Activated CD4-positive, alpha-beta memory T cell treated with anti-CD3 and anti-CD28 coated beads for 36 hours (primary cell): Measurements from ENCODE around the gene IL3RA. TPM values are rescaled to one million over a fixed set of nuclear protein-coding genes. Genes with fewer than 3 reads are reported as not detected.
"Not testable (repeated sequence)": the region's sequence is repeated elsewhere in the genome, so short reads cannot be mapped to it uniquely, and the experiment has no call there.

ENCODE experiments used
- CTCF ChIA-PET: fragments of 350-600 bp; sonication (Branson Sonifier 250); formaldehyde crosslinking; loops from one replicate; lab custom pipeline; 2021; ENCODE audit warnings: antibody characterized with exemption, inconsistent platforms; lab: Charles Lee
- POLR2A ChIA-PET: fragments of 350-600 bp; sonication (Branson Sonifier 250); formaldehyde crosslinking; loops from one replicate; lab custom pipeline; 2021; ENCODE audit warnings: antibody characterized with exemption; lab: Charles Lee
- DNase-seq: peaks from one replicate; pipeline ENCODE4 v3.0.0-alpha.2; 2020
- H3K27ac Mint-ChIP-seq: one replicate; pipeline ENCODE4 v1.8.0; 2021; ENCODE audit warnings: mixed read lengths
- H3K27me3 Mint-ChIP-seq: one replicate; pipeline ENCODE4 v1.8.0; 2021; ENCODE audit warnings: mixed read lengths
- H3K36me3 Mint-ChIP-seq: one replicate; pipeline ENCODE4 v1.8.0; 2021; ENCODE audit warnings: mixed read lengths
- H3K4me1 Mint-ChIP-seq: one replicate; pipeline ENCODE4 v1.8.0; 2021; ENCODE audit warnings: low read depth, mixed read lengths
- H3K4me3 Mint-ChIP-seq: one replicate; pipeline ENCODE4 v1.8.0; 2021; ENCODE audit warnings: mild to moderate bottlenecking, mixed read lengths
- H3K9me3 Mint-ChIP-seq: one replicate; pipeline ENCODE4 v1.8.0; 2021; ENCODE audit warnings: mixed read lengths
- intact Hi-C: fragments of 100-400 bp; cut with micrococcal nuclease; formaldehyde crosslinking; loops from one replicate; pipeline ENCODE4 v1.15.1; 2023
- total RNA-seq, 2 experiments: library from RNA; stranded (reverse); gene quantifications; one replicate each; pipeline ENCODE4 v1.2.3, GENCODE V29; 2021

Gene IL3RA
- total RNA-seq, 2 experiments from 2014 or later: 1.2 to 1.4 TPM

DNA sequence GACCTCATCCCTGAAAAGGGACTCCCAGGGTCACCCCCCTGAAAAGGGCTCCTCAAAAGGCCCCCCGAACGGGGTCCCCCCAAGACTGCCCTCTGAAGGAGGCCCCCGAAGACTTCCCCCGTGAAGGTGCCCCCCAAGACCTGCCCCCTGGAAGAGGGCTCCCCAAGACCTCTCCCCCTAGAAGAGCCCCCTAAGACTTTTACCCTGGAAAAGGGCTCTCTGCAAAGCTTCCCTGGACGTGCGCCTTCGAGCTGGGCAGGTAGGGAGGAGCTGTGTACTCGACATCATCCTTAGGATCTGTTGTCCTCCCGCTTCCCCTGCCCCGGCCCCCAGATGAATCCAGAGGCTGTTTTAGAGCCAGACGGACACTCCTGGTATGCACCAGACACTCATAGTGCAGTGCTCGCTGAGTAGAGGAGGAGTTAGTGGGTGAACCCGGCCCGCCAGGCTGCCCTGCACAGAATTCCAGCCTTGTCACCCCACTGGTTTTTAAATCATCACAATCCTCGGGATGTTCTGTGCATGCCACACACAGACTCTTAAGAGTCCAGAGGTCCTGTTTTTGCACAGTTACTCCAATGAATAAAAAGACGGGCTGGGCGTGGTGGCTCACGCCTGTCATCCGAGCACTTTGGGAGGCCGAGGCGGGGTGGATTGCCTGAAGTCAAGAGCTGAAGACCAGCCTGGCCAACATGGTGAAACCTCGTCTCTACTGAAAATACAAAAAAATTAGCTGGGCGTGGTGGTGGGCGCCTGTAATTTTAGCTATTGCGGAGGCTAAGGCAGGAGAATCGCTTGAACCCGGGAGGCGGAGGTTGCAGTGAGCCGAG, 61.1 kb downstream of the IL3RA start:
- H3K36me3 Mint-ChIP-seq: peaks cover 22% of the 10 kb centered on the region
- no peak overlapping the region for H3K27ac Mint-ChIP-seq
- H3K4me1 Mint-ChIP-seq: peaks cover 24% of the 10 kb centered on the region
- CTCF ChIA-PET: no interaction called here
- no peaks in the 10 kb centered on the region for H3K27me3 Mint-ChIP-seq
- no peaks in the 10 kb centered on the region for H3K9me3 Mint-ChIP-seq
- POLR2A ChIA-PET: no interaction called here
- DNase-seq: no peak
- no peak overlapping the region for H3K4me3 Mint-ChIP-seq
- intact Hi-C loops: loop anchor here (10.0 kb wide), 1 partner anchor 1013 kb away; the partner anchor contains the start of gene PPP2R3B

DNA sequence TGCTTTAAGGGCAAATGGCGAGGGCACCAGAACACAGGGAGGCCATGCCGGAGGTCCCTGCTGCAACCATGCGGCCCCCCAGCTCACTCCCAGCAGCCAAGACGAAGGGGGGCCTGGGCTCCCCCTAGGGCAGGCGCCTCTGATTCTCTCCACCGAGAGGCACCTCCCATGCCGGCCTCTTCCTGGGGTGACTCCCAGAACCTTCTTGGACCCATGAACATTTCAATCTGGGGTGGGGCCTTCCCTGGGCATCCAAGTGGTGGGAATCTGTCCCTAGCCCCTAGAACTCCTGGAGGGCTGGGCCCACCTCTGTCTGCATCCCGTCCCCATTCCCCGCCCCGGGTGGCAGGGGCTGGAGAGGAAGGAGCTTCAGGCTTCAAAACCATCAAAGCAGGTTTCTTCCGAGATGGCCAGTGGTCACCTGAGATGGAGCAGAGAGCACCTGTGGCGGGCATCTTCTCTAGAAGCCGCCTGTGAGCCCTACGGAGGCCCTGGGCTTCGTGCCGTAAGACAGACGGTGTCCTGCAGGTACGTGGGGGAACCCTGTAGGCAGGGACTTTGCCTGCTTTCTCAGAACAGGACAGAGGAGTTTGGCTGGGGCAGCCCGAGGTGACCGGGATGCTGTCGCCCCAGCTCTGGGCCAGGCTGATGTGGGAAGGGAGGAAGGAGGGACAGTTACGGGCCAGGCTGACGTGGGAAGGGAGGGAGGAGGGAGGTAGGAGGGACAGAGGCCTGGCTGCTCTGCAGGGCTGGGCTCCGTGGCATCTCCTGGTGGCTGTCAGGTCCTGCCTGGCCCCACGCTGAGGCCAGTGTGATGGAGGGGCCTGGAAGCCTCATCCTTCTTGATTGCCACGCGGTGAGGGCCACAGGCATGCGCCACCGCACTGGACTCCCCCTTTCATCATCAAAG, 62.1 kb downstream of the IL3RA start:
- H3K36me3 Mint-ChIP-seq: peaks cover 22% of the 10 kb centered on the region
- no peak overlapping the region for H3K27ac Mint-ChIP-seq
- intact Hi-C loops: loop anchor here (10.0 kb wide), 1 partner anchor 1014 kb away; the partner anchor contains the start of gene PPP2R3B
- no peaks in the 10 kb centered on the region for H3K27me3 Mint-ChIP-seq
- H3K9me3 Mint-ChIP-seq: no peaks in the 10 kb centered on the region
- no peak overlapping the region for H3K4me3 Mint-ChIP-seq
- DNase-seq: no peak
- POLR2A ChIA-PET: no interaction called here
- CTCF ChIA-PET: no interaction called here
- peaks cover 22% of the 10 kb centered on the region for H3K4me1 Mint-ChIP-seq

DNA sequence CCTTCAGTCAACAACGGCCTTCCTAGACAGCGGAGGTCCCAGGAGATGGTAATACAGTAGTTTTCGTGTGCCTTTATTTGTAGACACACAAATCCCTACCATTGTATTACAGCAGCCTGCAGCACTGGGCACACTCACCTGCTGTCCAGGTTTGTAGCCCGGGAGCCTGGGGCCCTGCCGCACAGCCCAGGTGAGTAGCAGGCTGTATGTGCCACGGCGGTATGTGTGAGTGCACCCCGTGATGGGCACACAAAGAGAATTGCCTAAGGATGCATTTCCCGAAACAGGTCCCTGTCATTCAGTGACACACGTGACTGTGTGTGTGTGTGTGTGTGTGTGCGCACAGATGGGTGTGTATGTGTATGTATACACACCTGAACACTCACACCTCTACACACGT, 63.5 kb downstream of the IL3RA start:
- peaks cover 20% of the 10 kb centered on the region for H3K36me3 Mint-ChIP-seq
- intact Hi-C loops: no loop called here
- peaks cover 13% of the 10 kb centered on the region for H3K4me1 Mint-ChIP-seq
- no peak for DNase-seq
- ChIA-PET CTCF (no interaction called here), POLR2A (no interaction called here)
- no peak overlapping the region for H3K27ac Mint-ChIP-seq
- H3K4me3 Mint-ChIP-seq: no peak overlapping the region
- no peaks in the 10 kb centered on the region for H3K9me3 Mint-ChIP-seq
- no peaks in the 10 kb centered on the region for H3K27me3 Mint-ChIP-seq

DNA sequence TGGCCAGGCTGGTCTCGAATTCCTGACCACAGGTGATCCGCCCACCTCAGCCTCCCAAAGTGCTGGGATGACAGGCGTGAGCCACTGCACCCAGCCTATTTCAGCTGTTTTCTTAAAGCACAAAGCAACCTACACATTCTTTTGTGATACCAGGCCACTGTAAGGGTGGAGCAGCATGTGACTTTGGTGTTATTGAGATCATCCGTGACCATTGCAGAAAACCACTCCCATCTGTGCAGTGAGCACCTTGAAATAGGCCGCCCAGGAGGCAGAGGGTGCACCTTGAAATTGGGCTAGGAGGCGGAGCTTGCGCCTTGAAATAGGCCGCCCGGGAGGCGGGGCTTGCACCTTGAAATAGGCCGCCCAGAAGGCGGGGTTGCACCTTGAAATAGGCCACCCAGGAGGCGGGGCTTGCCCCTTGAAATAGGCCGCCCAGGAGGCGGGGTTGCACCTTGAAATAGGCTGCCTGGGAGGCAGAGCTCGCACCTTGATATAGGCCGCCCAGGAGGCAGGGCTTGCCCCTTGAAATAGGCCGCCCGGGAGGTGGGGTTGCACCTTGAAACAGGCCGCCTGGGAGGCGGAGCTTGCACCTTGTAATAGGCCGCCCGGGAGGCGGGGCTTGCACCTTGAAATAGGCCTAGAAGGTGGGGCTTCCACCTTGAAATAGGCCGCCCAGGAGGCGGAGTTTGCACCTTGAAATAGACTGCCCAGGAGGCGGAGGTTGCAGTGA, 64.3 kb downstream of the IL3RA start:
- H3K4me1 Mint-ChIP-seq: peaks cover 4% of the 10 kb centered on the region
- no peak for DNase-seq
- H3K27ac Mint-ChIP-seq: no peak overlapping the region
- ChIA-PET POLR2A (no interaction called here), CTCF (no interaction called here)
- H3K27me3 Mint-ChIP-seq: no peaks in the 10 kb centered on the region
- H3K4me3 Mint-ChIP-seq: no peak overlapping the region
- intact Hi-C loops: no loop called here
- peaks cover 13% of the 10 kb centered on the region for H3K36me3 Mint-ChIP-seq
- H3K9me3 Mint-ChIP-seq: no peaks in the 10 kb centered on the region

DNA sequence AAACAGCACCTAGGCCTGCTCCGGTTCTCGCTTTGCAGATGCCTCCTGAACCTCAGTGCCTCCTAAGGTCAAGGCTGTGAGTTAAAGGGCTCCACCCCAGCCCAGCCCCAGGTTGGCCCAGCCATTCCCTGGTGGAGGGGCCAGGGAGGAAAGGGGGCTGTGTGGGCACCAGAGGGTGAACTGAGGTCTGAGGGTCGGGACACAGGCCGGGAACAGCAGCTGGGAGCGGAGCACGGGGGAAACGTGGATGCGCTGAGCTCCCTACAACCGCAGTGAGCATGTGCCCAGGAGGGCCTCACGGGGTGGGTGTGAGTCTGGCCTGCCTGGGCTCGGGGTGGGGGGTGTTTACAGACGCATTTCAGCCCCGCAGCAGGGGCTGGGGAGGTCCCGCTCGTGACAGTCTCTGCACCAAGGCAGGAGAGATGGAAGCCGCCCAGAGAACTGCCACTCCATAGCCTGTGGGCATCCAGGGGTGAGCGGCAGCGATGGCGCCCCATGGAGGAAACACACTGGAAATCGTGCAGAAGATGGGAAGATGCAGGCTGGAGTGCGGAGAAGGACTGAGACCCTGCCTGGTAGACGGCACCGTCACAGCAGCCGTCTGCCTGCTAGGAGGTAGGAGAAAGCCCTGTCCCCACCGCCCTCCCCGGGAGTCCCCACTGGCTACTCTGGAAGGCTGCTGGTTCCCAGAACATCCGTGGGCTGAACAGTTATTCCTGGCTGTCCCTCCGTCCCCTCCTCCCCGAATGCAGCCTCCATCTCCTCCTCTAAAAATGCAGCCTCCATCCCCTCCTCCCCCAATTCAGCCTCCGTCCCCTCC, 65.2 kb downstream of the IL3RA start:
- Mint-ChIP-seq H3K27me3 (no peaks in the 10 kb centered on the region), H3K4me1 (no peaks in the 10 kb centered on the region), H3K4me3 (no peak overlapping the region), H3K9me3 (no peaks in the 10 kb centered on the region), H3K36me3 (peaks cover 8% of the 10 kb centered on the region), H3K27ac (no peak overlapping the region)
- intact Hi-C loops: no loop called here
- ChIA-PET POLR2A (no interaction called here), CTCF (no interaction called here)
- DNase-seq: no peak

DNA sequence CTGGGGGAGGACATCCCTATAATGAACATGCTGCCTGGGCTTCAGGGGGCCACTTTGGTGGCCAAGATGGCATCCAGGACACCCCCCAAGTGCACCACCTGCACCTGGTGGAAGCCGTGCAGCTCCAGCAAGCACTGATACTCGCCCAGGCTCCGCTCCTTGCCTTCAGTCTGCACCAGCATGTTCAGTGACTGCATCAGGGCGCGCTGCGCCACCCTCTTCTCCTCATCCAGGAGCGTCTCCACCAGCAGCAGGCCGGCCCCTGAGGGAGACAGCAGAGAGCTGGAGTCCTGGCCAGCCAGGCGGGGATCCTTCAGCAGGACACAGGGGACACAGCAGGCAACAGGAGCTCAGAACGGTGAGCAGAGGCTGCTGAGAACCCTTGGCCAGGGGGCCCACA, 66.6 kb downstream of the IL3RA start:
- intact Hi-C loops: no loop called here
- POLR2A ChIA-PET: no interaction called here
- no peak for DNase-seq
- H3K27me3 Mint-ChIP-seq: no peaks in the 10 kb centered on the region
- no peaks in the 10 kb centered on the region for H3K9me3 Mint-ChIP-seq
- peaks cover 8% of the 10 kb centered on the region for H3K36me3 Mint-ChIP-seq
- H3K4me1 Mint-ChIP-seq: no peaks in the 10 kb centered on the region
- H3K27ac Mint-ChIP-seq: no peak overlapping the region
- no peak overlapping the region for H3K4me3 Mint-ChIP-seq
- CTCF ChIA-PET: no interaction called here

DNA sequence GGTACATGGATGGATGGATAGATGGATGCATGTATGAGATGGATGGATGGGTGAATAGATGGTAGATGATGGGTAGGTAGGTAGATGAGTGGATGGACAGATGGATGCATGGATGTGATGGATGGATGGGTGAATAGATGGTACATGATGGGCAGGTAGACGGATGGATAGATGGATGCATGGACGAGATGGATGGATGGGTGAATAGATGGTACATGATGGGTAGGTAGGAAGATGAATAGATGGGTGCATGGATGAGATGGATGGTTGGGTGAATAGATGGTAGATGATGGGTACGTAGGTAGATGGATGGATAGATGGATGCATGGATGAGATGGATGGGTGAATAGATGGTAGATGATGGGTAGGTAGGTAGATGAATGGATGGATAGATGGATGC, 67.3 kb downstream of the IL3RA start:
- H3K36me3 Mint-ChIP-seq, CTCF ChIA-PET, H3K4me3 Mint-ChIP-seq, H3K27me3 Mint-ChIP-seq, intact Hi-C loops, DNase-seq, H3K4me1 Mint-ChIP-seq, H3K27ac Mint-ChIP-seq, POLR2A ChIA-PET, H3K9me3 Mint-ChIP-seq: not testable (repeated sequence)

DNA sequence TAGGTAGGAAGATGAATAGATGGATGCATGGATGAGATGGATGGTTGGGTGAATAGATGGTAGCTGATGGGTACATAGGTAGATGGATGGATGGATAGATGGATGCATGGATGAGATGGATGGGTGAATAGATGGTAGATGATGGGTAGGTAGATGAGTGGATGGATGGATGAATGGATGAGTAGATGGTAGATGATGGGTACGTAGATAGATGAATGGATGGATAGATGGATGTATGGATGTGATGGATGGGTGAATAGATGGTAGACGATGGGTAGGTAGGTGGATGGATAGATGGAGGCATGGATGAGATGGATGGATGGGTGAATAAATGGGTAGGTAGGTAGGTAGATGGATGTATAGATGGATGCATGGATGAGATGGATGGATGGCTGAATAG, 69.2 kb downstream of the IL3RA start:
- CTCF ChIA-PET, H3K36me3 Mint-ChIP-seq, H3K9me3 Mint-ChIP-seq, H3K4me1 Mint-ChIP-seq, H3K27me3 Mint-ChIP-seq, H3K27ac Mint-ChIP-seq, DNase-seq, H3K4me3 Mint-ChIP-seq, POLR2A ChIA-PET, intact Hi-C loops: not testable (repeated sequence)

DNA sequence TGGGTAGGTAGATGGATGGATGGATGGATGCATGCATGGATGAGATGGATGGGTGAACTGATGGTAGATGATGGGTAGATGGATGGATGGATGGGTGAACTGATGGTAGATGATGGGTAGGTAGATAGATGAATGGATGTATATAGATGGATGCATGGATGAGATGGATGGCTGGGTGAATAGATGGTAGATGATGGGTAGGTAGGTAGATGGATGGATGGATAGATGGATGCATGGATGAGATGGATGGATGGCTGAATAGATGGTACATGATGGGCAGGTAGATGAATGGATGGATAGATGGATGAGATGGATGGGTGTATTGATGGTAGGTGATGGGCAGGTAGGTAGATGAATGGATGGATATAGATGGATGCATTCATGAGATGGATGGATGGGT, 70.5 kb downstream of the IL3RA start:
- ChIA-PET CTCF (no interaction called here), POLR2A (no interaction called here)
- H3K27me3 Mint-ChIP-seq: no peaks in the 10 kb centered on the region
- intact Hi-C loops: no loop called here
- DNase-seq: no peak
- no peaks in the 10 kb centered on the region for H3K9me3 Mint-ChIP-seq
- H3K4me3 Mint-ChIP-seq: no peak overlapping the region
- peaks cover 10% of the 10 kb centered on the region for H3K36me3 Mint-ChIP-seq
- no peaks in the 10 kb centered on the region for H3K4me1 Mint-ChIP-seq
- no peak overlapping the region for H3K27ac Mint-ChIP-seq

DNA sequence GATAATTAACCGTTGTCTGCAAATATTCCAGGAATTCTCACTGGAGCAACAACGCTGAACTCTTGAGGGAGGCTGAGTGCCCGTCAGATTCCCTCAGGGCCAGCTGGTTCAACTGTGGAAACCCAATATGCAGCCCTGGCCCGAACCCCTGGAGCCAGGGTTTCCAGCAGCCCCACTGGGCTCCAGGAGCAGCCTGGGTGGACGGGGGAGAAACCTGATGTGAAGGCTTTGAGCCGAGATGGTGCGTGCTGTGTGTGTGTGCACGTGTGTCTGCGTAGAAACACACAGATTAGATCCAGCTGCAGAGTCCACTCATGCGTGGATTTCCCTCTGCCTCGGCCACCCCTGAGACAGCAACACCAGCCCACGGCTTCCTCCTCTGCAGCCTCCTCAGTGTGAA, 74.7 kb downstream of the IL3RA start:
- Mint-ChIP-seq H3K4me3 (no peak overlapping the region), H3K4me1 (no peaks in the 10 kb centered on the region), H3K36me3 (peaks cover 33% of the 10 kb centered on the region), H3K9me3 (no peaks in the 10 kb centered on the region), H3K27me3 (no peaks in the 10 kb centered on the region), H3K27ac (no peak overlapping the region)
- DNase-seq: no peak
- ChIA-PET CTCF (no interaction called here), POLR2A (no interaction called here)
- intact Hi-C loops: no loop called here

DNA sequence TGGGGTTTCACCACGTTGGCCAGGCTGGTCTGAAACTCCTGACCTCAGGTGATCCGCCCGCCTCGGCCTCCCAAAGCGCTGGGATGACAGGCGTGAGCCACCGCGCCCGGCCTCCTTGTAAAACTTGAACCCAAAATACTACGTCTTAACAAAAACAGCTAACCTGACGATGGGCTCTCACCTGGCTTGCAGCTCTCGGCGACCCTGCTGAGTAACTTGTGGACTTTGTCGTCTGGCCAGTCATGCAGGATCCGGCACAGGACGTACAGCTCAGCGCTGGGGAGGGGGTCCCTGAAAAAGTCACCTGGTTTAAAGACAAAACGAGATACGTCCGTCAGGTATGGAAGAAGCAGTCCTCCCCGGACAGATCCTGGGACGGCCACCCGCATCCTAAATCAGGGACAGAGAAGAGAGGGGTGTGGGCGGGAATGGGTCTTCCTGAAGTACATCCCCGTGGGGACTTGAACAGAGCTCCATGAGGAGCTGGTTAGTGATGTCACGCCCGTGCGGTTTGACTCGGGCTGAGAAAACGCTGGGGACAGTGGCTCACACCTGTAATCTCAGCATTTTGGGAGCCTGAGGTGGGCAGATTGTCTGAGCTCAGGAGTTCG, 76.1 kb downstream of the IL3RA start:
- peaks cover 33% of the 10 kb centered on the region for H3K36me3 Mint-ChIP-seq
- no peak overlapping the region for H3K27ac Mint-ChIP-seq
- H3K4me3 Mint-ChIP-seq: no peak overlapping the region
- intact Hi-C loops: no loop called here
- H3K27me3 Mint-ChIP-seq: no peaks in the 10 kb centered on the region
- no peaks in the 10 kb centered on the region for H3K9me3 Mint-ChIP-seq
- no peak for DNase-seq
- no peaks in the 10 kb centered on the region for H3K4me1 Mint-ChIP-seq
- CTCF ChIA-PET: no interaction called here
- POLR2A ChIA-PET: no interaction called here
